GM18508 (cell line): ENCODE measurements around the gene CRYGB.
"Not testable (repeated sequence)": the region's sequence is repeated elsewhere in the genome, so short reads cannot be mapped to it uniquely, and the experiment has no call there.

ENCODE experiments used
- ATAC-seq: cut with Tn5 transposase; IDR thresholded peaks from one replicate; pipeline ENCODE4 v1.9.1; 2021; ENCODE audit warnings: moderate number of reproducible peaks; ENCODE audit not compliant: insufficient read depth, unreplicated experiment

The CRYGB gene

DNA sequence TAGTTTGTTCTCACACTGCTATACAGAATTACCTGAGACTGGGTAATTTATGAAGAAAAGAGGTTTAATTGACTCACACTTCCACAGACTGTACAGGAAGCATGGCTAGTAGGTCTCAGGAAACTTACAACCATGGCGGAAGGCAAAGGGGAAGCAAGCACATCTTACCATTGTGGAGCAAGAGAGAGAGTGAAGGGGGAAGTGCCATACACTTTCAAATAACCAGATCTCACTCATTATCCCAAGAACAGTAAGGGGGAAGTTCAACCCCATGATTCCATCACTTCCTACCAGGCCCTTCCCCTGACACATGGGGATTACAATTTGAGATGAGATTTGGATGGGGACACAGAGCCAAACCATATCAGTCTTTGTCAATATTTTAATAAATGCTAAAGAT lies 5.0 kb upstream of the CRYGB start:
- no peak for ATAC-seq

DNA sequence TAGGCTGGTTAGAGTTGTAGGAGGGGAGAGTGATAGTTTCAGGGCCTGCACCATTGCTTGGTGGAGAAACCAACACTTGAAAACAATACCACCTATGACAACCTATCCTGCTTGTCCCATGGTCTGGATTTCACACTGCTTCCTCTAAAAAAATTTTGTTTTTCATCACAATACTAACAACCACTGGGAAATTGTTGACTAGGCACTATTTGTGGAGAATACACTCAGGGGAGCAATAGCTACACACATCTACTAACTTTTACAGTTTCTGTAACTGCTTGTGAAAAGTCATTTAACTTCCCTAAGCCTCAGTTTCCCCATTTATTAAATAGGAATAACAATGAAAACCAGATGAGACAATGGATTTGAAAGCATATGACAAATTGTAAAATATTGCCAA lies 4.1 kb upstream of the CRYGB start:
- no peak for ATAC-seq

DNA sequence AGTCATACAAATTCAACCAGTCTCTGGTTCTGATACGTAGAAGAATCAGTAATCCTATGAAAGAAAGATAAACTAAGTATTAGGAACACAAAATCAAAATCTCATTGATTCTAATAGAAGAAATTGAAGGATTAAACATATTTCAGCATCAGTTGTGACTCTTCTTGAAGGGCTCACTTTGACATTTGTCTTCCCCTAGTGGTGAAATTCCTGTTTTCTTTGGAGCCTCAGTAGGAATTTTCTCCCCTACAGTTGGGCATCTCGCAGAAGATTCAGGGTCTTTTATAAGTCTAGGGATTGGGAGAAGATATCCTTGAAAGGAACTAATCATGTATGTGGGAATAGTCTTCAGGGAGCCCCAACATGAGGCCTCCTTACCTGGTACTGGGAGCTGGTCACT lies 2.8 kb upstream of the CRYGB start:
- ATAC-seq = no peak

DNA sequence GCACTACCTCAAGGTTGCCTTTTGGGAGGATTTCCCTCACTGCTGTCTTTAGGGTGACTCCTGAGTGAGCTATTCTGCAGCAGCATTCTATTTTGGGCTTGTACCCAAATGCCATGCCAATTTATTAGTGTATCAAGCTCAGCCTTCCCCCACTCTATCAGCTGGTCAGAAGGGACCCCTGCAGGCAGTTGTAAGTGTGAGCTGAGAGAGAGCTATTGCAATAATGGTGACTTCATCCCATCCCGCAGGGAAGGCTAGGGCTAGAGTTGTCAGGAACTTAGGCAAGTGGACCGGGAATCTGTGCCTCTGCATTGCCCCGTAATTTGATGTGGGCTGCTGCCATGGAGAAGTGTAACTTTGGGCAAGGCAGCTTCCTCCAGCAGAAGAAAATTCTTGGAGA lies 1.8 kb upstream of the CRYGB start:
- ATAC-seq = no peak

DNA sequence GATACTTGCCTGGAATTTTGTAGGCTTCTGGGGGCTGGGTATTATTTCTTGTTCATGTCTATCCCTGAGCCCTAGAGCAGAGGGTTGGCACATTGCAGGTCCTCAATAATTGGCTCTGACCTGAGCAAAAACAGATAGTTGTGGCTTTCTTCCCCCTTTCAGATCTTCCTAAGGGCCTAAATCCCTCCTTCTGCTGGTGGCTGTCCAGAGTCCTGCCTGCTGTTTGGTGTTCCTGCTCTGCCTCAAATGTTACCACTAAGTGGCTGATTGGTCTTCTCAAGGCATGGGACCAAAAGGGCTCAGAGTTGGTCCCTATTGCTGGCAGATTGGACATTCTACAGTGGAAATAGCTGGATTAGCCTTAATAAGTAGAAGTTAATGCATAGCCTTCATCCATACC lies 1.1 kb upstream of the CRYGB start:
- ATAC-seq = no peak

DNA sequence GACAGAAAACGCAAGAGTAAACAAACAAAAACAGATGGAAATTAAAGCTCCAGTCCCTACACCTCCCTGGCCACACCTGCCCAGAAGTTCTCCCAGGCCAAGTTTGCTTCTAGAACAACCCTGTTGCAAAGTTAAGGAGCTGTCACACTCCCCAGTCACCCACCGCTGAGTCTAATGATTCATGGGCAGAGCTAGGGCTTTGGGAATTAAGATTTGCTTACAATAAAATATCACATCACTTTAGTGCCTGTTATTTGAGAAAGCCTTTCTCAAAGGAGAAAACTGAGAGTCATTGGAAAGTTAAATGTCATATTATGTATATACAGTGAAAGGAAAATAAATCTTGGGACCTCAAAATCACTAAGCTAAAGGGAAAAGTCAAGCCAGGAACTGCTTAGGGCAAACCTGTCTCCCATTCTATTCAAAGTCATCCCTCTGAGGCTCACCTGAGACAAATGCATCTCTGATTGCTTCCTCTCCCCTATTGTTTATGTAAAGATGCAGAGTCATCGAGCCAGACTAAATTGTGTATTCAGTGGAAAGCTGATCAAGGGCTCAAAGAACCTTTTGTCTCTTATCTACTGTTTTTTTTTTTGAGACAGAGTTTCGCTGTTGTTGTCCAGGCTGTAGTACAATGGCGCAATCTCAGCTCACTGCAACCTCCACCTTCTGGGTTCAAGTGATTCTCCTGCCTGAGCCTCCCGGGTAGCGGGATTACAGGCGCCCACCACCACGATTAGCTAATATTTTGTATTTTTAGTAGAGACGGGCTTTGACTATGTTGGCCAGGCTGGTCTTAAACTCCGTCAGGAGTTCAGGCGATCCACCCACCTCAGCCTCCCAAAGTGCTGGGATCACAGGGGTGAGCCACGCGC lies 2.8 kb downstream of the CRYGB start:
- ATAC-seq = no peak

DNA sequence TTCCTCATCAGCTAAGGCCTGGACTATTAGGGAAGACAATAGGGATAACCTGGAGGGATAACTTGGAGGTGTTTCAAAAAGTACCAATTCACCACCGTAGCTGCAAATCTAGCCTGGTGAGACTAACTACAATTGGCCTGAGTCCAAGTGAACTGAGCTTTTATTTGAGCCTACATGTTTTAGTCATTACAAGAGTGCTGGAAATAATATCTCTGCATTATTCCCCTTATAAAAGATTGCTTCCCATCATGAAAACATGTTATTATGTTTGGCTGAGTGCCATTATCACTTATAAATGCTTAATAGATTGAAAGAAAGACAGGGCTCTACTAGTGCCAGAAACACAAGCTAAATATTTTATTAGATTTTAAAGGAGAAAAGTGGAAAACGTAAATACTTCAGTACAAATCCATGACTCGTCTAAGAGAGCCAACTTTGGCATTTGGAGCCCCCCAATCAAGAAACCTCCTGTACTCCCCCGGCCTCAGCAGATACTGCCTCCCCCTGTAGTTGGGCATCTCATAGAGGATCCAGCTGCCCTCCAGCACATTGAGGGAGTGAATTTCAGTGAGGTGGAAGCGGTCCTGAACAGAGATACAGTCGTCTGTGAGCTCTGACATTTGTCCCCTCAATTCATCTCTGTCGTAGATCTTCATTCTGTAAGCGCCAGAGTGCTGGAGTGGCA lies 3.6 kb downstream of the CRYGB start:
- no peak for ATAC-seq

DNA sequence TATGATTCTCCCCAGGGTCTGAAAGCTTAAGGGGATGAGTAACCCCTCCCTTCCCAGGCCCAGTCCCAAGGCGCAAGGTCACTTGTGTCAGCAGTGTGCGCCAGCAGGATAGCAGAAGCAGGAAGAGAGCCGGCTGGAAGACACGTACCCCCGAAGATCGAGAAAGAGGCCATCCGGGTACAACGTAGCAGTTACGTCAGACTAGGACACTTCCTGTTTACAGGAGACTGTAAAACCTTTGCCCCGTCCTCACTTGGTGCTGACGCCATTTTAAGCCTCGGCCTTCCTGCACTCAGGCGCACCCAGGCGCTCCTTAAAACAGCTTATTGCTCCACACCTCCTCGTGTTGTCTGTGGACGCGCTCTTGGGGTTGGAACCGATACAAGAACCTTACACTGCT lies 6.5 kb downstream of the CRYGB start:
- no peak for ATAC-seq

DNA sequence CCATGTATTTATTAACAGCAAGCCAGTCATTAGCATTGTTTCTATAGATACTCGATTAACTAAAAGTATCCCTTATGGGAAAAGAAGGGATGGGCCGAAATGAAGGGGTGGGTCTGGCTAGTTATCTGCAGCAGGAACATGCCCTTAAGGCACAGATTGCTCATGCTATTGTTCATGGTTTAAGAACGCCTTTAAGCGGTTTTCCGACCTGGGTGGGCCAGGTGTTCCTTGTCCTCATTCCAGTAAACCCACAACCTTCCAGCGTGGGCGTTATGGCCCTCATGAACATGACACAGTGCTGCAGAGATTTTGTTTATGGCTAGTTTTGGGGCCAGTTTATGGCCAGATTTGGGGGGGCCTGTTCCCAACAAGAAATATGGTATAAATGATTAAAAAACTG lies 7.6 kb downstream of the CRYGB start:
- ATAC-seq = not testable (repeated sequence)

DNA sequence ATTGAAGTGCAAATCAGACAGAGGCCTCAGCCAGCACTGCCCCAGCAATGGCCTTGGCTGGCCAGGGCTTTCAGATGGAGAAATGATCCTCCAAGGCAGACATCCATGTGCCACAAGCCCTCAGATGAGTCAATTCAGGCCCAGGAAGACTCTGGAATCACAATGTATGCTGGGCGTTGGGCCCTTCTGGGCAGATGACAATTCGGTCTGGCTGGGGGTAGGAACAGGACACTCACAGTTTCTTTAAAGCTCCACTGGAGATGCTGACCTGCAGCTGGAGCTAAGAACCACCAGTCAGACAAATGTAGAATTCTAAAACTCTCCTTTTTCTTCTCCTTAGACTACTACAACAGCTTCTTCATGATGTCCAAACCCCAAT lies 9.3 kb downstream of the CRYGB start:
- no peak for ATAC-seq

DNA sequence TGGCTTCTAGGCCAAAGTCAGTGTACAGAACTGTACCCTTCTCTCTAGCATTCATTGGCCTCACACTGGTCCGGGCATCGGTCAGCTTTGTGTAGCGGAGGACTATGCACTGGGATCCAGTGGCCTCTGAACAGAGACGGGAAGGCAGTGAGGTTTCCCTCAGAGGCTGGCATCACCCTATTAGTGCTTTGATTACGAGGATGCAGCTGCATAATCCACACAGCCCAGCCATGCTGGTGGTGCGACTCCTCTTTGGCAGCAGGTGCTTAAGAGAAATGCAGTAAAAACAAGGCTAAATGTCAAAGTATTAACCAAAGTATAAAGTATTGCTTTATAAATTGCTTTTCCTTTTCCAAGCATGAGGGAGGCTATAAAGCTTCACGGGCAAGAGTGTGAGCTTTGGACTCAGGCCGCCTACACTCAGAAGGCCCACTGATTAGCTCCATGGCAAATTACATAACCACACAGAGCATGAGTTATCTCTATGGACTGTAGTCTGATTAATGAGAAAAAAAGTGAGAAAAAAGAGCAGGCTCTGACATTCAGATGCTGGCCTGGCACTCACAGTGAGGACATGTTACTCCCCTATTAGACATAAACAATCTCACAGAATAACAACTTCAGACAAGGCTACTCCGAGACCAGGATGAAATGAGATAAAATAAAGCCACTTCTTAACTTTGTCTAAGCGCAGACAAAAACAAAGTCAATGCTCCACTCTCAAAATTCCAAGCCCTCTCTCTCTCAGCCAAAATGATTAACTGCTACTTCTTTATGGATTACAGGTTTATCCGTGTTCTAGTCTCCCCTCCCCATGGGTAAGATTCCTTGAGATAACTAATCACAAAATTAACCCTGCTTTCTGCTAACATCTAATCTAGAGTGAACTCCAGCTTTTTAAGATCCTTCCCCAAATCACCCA lies 9.9 kb downstream of the CRYGB start:
- no peak for ATAC-seq

DNA sequence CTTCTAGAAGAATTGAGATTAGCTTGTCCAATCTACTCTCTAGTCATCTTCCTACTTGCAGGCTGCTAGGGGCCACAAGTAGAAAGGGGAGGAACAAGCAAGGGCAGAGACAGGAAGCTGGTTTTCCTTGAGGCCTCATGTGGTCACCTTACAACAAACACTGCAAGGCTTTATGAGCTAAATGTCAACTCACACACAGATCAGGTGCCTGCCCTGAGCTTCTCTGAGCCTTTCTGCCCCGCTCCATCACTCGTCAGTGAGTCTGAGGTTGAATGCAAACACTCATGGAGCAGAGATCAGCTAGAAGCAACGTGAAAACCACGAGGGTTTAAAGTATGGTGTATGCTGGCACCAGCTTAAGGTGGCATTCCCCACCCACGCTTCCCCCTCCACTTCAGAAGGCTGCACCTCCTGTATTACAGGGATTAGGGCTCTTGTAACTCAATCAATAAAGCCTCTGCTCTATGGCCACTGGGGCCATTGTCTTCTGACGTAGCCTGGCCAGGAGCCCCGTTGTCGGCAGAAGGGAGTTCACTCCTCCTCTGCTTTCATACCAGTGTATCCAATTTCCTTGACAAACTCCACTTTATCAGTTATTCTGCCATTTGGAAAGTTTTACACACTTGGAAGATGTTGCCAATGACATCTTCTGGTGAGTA lies 10.9 kb downstream of the CRYGB start:
- no peak for ATAC-seq

DNA sequence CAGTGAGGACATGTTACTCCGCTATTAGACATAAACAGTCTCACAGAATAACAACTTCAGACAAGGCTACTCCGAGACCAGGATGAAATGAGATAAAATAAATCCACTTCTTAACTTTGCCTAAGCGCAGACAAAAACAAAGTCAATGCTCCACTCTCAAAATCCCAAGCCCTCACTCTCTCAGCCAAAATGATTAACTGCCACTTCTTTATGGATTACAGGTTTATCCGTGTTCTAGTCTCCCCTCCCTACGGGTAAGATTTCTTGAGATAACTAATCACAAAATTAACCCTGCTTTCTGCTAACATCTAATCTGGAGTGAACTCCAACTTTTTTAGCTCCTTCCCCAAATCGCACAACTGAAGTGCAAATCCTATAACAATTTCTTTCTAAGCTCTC lies 15.2 kb downstream of the CRYGB start:
- ATAC-seq = no peak

DNA sequence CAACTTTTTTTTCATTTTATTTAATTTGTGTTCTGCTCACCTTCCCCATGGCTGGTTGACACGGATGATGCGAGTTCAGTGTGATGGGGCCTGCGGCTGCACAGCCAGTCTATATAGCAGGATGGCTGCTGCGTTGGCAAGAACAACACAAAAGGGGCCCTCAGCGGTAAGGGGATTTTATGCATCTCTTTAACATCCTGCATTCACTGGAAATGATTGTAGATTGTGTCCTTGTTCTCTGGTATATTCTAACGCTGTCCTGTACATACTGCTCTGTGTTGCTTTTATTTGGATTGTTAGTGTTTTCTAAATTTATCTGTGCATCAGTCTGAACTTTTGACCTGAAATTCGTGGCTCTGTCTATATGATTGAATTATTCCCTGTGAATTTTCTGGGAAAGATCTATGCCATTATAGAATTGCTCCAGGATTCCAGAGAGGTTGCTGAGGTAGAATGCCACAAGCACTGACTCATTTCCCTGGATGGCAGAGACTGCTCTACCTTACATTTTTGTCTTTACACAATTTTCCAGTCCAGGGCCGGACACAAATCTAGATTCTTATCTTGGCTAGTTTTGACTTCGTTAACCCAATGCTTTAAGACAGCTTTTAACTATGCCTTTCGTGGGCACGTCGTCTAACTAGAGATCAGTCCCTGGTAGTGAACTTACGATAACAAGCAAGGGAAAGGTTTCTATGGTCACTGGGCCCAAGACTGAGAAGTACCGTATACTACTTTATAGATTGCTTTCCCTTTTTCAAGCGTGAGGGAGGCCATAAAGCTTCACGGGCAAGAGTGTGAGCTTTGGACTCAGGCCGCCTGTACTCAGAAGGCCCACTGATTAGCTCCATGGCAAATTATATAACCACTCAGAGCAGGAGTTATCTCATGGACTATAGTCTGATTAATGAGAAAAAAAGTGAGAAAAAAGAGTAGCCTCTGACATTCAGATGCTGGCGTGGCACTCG lies 15.9 kb downstream of the CRYGB start, which contains the start of gene CRYGC:
CRYGC (minus strand) TSS at position 85 of the 968 bp plus-strand sequence; CDS start at position 49, 36 bp downstream.
- no peak for ATAC-seq

DNA sequence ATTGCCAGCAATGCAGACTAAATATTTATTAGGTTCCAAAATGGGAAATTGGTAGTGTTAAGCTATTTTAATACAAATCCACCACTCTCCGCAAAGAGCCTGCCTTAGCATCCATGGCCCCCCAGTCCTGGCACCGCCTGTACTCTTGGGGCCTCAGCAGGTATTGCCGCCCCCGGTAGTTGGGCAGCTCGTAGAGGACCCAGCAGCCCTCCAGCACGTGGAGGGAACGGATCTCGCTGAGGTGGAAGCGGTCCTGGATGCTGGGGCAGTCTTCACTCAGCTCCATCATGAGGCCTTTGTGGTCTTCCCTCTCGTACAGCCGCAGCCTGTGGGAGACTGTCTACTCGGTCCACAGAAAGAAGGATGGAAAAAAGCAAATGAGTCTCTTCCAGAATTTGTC lies 17.8 kb downstream of the CRYGB start:
- no peak for ATAC-seq

DNA sequence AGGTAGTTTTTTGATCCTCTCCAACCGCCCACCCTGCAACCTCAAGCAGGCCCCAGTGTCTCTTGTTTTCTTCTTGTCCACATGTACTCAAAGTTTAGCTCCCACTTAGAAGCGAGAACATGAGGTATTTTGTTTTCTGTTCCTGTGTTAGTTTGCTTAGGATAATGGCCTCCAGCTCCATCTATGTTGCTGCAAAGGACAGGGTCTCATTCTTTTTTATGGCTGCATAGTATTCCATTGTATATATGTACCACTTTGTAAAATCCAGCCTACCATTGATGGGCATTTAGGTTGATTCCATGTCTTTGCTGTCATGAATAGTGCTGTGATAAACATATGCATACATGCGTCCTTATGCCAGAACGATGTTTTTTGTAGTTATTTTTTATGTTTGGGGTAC lies 18.9 kb downstream of the CRYGB start:
- no peak for ATAC-seq

DNA sequence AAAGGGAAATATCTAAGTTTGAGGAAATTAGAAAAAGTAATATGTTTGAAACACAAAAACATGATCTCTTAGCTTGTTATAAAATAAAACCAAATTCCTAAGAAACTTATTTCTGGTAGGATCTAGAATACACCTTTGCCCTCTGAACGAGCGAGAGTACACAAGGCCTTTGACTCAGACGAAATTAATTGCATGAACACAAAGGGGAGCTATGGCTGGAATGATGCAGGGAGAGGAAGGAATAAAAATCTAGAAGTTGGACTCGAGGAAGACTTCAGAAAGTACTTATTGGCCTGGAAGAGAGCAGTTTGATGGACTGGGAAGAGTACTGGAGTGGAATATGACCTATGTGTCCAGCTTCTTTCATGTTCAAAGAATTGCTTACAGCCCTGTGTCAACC lies 20.7 kb downstream of the CRYGB start:
- no peak for ATAC-seq

DNA sequence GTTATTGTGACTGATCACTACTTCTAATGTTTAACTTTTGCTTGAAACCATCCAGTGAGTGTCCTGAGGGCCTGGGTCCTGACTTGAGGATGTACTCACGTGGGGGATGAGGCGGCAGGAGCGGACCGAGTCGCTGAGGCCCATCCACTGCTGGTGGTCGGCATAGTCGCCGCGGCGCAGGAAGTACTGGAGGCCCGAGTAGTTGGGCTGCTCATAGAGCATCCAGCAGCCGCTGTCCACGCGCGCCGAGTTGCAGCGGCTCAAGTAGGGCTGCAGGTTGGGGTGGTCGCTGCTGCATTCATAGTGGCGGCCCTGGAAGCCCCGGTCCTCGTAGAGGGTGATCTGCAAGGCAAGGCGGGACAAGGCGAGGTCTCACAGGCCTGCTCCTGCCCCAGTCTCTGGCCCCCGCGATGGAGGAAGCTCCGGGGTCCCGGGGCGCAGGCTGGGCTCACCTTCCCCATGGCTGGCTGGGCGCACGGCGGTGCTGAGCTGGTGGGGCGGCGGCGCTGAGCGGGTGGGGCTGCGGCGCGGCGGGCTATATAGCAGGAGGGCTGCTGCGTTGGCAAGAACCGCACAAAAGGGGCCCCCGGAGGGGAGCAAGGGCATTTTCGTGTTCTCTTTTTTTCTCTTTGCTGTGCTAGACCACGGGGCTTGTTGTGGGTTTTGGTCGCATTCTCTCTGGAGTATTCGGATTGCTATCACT lies 21.8 kb downstream of the CRYGB start, which contains the start of gene CRYGD:
CRYGD (minus strand) TSS at position 512 of the 703 bp plus-strand sequence; CDS start at position 461, 51 bp downstream.
- not testable (repeated sequence) for ATAC-seq
